ENCODE results near the gene ZBTB20.

The ZBTB20 gene

GRCh38 chr3:114286266-114286665 is 860.8 kb downstream of the ZBTB20 start:
- no peak for TF ChIP-seq CTCF (IDR thresholded peaks at IDR 0.05; ENCODE audit: extremely low read depth, insufficient read depth, missing control alignments)
- in situ Hi-C loops (cut with MboI; ENCODE audit: low pct_unique_long_range_greater_than_20kb, low sequenced_read_pairs, unreplicated experiment) = no loop called here
- DNase-seq (ENCODE audit: low spot score) = no peak

- no peak for DNase-seq (ENCODE audit: low spot score)
- in situ Hi-C loops (cut with MboI; ENCODE audit: low pct_unique_long_range_greater_than_20kb, low sequenced_read_pairs, unreplicated experiment) = no loop called here
- no peak for TF ChIP-seq CTCF (IDR thresholded peaks at IDR 0.05; ENCODE audit: extremely low read depth, insufficient read depth, missing control alignments)
Observed at GRCh38 chr3:114285648-114286230, 861.3 kb downstream of the ZBTB20 start.

DNA sequence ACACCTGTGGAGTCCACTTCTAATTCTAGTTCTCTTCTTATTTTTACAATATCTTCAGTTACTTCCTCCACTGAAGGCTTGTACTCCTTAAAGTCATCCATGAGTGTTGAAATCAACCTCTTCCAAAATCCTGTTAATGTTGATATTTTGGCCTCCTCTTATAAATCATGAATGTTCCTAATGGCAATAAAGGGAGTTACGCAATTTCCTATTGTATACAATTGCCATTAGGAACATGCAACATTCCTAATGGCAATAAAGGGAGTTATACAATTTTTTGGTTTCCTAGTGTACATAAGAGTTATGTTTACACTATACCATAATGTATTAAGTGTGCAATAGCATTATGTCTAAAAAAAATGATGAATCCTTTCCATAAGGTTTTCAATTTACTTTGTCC is 862.4 kb downstream of the ZBTB20 start:
- DNase-seq (ENCODE audit: low spot score) = no peak
- in situ Hi-C loops (cut with MboI; ENCODE audit: low pct_unique_long_range_greater_than_20kb, low sequenced_read_pairs, unreplicated experiment) = no loop called here
- no peak for TF ChIP-seq CTCF (IDR thresholded peaks at IDR 0.05; ENCODE audit: extremely low read depth, insufficient read depth, missing control alignments)
